ENCODE results near the gene GRIN3B. TPM values are rescaled to one million over a fixed set of nuclear protein-coding genes. Genes with fewer than 3 reads are reported as not detected.
A peak's percentile ranks its signal among the peaks of the same experiment; 100 is the strongest.

The GRIN3B gene
- total RNA-seq, 1 donor from 2014 or later, result 0.35 TPM

DNA sequence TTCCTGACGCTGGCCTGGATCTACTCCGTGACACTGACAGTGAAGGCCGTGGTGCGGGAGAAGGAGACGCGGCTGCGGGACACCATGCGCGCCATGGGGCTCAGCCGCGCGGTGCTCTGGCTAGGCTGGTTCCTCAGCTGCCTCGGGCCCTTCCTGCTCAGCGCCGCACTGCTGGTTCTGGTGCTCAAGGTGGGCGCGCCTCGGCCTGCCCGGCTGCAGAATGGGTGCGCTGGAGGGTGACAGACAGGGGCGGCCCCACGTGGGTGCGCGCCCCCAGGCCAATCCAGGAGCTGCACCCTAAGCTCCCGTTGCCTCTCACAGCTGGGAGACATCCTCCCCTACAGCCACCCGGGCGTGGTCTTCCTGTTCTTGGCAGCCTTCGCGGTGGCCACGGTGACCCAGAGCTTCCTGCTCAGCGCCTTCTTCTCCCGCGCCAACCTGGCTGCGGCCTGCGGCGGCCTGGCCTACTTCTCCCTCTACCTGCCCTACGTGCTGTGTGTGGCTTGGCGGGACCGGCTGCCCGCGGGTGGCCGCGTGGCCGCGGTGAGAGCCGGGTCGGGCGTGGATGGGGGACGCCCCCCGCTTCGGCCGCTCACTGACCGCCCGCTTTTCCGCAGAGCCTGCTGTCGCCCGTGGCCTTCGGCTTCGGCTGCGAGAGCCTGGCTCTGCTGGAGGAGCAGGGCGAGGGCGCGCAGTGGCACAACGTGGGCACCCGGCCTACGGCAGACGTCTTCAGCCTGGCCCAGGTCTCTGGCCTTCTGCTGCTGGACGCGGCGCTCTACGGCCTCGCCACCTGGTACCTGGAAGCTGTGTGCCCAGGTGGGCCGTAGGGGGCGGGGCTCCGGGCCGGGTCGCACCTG lies 46.8 kb downstream of the GRIN3B start:
- DNase-seq (ENCODE audit: missing footprints), result peak; percentile 57
- intact Hi-C loops (cut with DNase I), result no loop called here
- ATAC-seq, result no peak

DNA sequence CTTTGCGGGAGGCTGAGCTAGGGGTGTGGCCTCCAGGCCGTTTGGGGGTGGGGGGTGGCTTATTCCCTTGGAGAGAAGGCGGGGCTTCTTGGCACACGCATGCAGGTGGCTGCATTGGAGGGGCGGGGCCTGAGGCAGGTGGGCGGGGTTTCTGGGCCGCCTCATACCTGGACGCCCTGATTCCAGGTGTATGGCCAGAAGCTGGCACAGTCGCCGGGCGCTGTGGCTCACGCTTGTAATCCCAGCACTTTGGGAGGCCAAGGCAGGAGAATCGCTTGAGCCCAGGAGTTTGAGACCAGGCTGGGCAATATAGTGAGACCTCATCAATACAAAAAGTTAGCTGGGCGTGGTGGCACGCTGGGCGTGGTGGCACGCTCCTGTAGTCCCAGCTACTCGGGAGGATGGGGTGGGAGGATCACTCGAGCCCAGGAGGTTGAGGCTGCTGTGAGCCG lies 47.5 kb downstream of the GRIN3B start:
- DNase-seq (ENCODE audit: missing footprints), result peak; percentile 59
- intact Hi-C loops (cut with DNase I), result no loop called here

DNA sequence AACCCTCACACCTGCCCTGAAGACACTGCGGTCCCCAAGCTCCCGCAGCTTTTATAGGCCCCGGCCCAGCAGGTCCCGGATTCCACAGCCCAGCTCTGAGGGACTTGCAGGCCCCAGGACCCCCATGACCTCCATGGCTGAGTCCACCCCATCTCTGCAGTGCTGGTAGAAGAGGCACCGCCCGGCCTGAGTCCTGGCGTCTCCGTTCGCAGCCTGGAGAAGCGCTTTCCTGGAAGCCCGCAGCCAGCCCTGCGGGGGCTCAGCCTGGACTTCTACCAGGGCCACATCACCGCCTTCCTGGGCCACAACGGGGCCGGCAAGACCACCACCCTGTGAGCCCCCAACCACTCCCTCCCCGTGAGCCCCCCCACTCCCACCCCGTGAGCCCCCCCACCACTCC lies 48.9 kb downstream of the GRIN3B start:
- intact Hi-C loops (cut with DNase I), result no loop called here
- ATAC-seq, result no peak
- DNase-seq (ENCODE audit: missing footprints), result no peak

More for the DNA sequence above, 47.5 kb downstream of the GRIN3B start:
- ATAC-seq, result no peak

DNA sequence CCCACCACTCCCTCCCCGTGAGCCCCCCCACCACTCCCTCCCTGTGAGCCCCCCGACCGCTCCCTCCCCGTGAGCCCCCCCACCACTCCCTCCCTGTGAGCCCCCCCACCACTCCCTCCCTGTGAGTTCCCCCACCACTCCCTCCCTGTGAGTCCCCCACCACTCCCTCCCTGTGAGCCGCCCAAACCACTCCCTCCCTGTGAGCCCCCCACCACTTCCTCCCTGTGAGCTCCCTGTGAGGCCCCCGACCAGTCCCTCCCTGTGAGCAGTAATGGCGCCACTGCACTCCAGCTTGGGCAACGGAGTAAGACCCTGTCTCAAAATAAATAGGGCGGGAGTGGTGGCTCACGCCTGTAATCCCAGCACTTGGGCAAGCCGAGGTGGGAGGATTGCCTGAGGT lies 49.6 kb downstream of the GRIN3B start:
- DNase-seq (ENCODE audit: missing footprints) (peak; percentile 46), ATAC-seq (no peak)
- intact Hi-C loops (cut with DNase I), result no loop called here

DNA sequence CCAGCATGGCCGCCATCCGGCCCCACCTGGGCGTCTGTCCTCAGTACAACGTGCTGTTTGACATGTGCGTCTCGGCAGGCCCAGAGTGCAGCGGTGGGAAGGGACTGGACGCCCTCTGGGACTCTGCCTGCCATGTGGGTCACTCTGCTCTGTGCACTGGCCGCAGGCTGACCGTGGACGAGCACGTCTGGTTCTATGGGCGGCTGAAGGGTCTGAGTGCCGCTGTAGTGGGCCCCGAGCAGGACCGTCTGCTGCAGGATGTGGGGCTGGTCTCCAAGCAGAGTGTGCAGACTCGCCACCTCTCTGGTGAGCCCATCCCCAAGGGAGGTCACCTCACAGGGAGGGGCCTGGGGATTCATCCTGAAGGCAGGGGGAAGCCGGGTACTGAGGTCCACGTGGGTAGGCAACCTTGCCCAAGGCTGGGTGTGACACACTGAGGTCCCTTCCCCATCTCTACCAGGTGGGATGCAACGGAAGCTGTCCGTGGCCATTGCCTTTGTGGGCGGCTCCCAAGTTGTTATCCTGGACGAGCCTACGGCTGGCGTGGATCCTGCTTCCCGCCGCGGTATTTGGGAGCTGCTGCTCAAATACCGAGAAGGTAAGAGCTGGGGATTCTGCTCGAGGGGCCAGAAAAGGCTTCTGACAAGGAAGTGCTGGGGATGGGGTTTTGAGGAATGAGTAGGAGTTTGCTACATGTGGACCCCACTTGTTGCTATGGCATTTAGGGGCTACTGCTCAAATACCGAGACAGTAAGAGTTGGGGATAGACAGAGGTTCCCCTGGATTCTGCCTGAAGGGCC lies 51.0 kb downstream of the GRIN3B start:
- no peak for ATAC-seq

DNA sequence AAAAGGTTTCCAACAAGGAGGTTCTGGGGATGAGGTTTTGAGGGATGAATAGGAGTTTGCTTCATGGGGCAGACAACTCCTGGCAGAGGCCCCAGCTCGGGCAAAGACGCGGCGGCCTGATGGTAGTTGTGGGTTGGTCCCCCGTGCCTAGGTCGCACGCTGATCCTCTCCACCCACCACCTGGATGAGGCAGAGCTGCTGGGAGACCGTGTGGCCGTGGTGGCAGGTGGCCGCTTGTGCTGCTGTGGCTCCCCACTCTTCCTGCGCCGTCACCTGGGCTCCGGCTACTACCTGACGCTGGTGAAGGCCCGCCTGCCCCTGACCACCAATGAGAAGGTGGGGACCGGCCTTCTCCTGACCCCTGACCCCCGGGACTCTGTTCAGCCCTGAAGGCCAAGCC lies 51.6 kb downstream of the GRIN3B start:
- intact Hi-C loops (cut with DNase I), result no loop called here
- no peak for ATAC-seq
- DNase-seq (ENCODE audit: missing footprints), result peak; percentile 60

More for the DNA sequence above, 51.0 kb downstream of the GRIN3B start:
- peak; percentile 57 for DNase-seq (ENCODE audit: missing footprints)
- intact Hi-C loops (cut with DNase I), result no loop called here

DNA sequence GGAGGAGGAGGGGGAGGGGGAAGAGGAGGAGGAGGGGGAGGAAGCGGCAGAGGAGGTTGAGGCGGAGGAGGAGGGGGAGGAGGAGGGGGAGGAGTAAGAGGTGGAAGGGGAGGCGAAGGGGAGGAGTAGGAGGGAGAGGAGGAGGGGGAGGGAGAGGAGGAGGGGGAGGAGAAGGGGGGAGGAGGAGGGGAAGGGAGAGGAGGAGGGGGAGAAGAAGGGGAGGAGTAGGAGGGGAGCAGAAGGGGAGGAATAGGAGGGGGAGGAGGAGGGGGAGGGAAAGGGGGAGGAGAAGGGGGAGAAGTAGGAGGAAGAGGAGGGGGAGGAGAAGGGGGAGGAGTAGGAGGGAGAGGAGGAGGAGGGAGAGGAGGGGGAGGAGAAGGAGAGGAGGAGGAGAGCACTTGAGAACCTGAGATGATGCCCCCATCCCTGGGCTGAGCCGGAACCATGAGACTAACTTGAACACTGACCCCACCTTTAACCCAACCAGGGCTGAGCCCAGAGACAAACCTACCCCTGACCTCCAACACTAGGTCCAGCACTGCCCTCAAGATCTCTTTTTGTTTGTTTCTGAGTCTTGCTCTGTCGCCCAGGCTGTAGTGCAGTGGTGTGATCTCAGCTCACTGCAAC lies 52.2 kb downstream of the GRIN3B start:
- ATAC-seq, result no peak
- intact Hi-C loops (cut with DNase I), result no loop called here
- no peak for DNase-seq (ENCODE audit: missing footprints)

DNA sequence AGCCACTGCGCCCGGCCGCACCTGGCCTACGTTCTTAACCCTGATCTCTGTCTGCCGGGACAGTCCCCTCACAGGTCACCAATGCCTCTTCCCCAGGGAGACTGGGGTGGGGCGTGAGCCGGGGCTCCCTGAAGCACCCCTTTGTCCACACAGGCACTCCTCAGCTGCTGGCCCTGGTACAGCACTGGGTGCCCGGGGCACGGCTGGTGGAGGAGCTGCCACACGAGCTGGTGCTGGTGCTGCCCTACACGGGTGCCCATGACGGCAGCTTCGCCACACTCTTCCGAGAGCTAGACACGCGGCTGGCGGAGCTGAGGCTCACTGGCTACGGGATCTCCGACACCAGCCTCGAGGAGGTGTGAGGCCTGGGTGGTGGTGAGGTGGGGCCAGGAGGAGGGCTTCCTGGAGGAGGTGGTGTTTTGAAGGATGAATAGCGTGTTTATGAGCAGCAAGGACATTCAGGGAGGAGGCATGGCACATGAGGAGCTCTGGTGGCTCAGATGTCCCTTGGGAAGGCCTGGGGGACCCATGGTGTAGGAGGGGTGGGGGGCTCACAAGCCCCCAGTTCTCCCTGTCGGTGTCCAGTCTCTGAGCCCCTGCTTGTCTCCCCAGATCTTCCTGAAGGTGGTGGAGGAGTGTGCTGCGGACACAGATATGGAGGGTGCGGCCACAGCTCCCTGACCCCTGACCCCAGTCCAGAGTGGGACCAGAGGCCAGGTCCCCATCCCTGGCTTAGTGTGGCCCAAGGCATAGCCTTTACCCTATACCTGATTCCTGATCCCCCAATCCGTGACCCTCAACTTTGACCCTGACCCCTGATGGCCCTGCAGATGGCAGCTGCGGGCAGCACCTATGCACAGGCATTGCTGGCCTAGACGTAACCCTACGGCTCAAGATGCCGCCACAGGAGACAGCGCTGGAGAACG lies 53.2 kb downstream of the GRIN3B start:
- intact Hi-C loops (cut with DNase I), result no loop called here
- DNase-seq (ENCODE audit: missing footprints) (peak; percentile 55), ATAC-seq (no peak)

DNA sequence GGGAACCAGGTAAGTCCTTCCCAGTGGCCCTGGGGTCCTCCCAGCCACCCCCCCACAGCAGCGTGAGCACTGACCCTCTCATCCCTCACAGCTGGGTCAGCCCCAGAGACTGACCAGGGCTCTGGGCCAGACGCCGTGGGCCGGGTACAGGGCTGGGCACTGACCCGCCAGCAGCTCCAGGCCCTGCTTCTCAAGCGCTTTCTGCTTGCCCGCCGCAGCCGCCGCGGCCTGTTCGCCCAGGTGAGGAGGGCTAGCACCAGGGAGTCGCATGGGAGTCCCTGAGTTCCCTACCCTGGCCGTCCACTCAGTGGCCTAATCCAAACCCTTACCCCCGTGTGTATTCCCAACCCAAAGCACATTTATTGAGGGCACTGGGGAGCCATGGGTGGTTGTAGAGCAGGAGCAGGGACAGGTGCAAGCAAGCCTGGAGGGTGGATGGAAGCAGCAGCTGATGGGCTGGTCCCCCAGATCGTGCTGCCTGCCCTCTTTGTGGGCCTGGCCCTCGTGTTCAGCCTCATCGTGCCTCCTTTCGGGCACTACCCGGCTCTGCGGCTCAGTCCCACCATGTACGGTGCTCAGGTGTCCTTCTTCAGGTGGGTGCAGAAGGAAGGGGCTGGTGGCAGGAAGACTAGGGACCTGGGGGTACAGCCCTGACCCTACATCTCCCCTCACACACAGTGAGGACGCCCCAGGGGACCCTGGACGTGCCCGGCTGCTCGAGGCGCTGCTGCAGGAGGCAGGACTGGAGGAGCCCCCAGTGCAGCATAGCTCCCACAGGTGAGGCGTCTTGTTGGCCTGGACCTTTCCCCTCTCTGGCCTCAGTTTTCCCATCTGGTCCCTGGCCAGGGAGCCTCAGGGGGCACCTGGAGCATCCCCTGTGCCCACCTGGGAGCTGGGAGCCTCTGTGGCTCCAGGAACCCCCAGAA lies 54.1 kb downstream of the GRIN3B start:
- ATAC-seq (no peak), DNase-seq (ENCODE audit: missing footprints) (peak; percentile 40)
- intact Hi-C loops (cut with DNase I), result no loop called here

DNA sequence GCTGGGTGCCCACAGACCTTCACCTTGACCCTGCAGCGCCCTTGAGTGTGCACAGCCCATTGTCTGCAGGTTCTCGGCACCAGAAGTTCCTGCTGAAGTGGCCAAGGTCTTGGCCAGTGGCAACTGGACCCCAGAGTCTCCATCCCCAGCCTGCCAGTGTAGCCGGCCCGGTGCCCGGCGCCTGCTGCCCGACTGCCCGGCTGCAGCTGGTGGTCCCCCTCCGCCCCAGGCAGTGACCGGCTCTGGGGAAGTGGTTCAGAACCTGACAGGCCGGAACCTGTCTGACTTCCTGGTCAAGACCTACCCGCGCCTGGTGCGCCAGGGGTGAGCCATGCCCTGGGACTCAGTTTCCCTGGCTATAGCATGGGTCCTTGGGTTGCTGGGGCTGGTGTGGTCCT lies 54.8 kb downstream of the GRIN3B start:
- no peak for ATAC-seq
- no peak for DNase-seq (ENCODE audit: missing footprints)
- intact Hi-C loops (cut with DNase I), result no loop called here

DNA sequence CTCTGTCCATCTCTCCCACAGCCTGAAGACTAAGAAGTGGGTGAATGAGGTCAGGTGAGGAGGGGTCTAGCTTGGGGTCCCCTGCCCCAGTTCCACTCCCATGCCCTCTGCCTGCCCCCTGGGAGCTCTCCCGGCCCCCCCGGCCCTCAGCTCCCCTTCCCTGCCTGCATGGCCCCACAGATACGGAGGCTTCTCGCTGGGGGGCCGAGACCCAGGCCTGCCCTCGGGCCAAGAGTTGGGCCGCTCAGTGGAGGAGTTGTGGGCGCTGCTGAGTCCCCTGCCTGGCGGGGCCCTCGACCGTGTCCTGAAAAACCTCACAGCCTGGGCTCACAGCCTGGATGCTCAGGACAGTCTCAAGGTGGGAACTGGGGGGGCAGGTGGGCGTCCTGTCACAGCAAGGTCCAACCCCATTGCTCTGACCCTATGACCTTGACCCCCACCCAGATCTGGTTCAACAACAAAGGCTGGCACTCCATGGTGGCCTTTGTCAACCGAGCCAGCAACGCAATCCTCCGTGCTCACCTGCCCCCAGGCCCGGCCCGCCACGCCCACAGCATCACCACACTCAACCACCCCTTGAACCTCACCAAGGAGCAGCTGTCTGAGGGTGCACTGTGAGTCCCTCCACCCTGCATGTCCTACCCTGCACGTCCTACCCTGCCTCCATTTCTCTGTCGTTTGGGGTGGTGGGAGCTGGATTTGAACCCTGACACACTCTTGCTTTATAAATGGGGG lies 55.8 kb downstream of the GRIN3B start:
- no peak for DNase-seq (ENCODE audit: missing footprints)
- ATAC-seq, result no peak
- intact Hi-C loops (cut with DNase I), result no loop called here

DNA sequence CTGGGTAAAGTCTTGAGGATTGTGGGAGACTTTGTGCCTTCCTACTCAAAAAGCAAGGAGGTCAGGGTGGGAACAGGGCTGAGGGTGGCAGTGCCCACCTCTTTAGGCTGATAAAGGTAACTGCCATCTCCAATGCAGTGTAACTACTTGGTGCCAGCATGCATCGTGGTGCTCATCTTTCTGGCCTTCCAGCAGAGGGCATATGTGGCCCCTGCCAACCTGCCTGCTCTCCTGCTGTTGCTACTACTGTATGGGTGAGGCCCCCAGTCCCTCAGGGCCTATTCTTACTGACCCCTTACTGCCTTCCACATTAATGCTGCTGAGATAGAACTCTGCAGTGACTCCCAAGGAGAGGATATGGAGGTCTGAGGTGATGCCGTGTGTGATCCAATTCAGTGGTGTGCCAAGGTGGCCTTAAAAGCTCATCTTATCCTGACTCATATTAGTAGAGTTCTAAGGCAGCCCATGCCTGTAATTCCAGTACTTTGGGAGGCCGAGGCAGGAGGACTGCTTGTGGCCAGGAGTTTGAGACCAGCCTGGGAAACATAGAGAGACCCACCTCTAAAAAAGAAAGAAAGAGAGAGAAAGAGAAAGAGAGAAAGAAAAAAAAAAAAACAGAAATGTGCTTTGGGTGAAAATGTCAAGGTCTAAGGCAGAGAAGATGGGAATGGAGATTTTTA lies 57.1 kb downstream of the GRIN3B start:
- no peak for ATAC-seq
- intact Hi-C loops (cut with DNase I), result no loop called here
- no peak for DNase-seq (ENCODE audit: missing footprints)

DNA sequence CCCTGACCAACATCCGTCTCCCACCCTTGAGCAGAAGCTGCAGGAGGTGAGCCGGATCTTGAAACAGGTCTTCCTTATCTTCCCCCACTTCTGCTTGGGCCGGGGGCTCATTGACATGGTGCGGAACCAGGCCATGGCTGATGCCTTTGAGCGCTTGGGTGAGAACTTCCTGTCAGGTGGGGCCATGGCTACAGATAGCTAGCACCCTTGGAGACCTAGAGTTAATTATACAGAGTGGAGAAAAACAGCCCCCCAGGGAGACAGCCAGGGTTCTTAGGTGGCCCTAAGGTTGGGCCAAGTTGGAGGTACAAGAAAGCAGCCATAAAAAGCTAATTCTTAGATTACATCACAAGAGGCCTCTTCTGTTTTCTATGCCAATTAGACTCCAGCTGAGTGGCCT lies 57.9 kb downstream of the GRIN3B start:
- DNase-seq (ENCODE audit: missing footprints), result no peak
- ATAC-seq, result no peak
- intact Hi-C loops (cut with DNase I), result no loop called here
